ENCODE data around the gene RANBP6.

DNA sequence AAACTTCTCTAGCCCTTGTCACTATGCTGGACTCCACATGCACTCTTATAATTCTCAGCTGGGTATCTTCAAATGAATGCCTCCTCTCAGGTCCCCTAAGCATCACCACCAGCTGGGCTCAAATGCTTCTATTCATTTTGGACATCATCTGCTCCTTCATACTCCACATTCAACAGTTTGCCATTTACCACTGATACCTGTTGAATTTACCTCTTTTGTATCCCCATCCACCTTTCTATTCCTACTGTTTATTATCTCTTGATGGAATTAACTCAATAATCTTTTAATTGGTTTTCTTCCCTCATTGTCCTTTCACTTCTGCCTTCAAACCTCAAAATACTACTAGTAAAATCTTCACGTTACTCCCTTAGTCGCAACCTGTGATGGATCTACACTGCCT, 14.5 kb downstream of the RANBP6 start:
- no peak for TF ChIP-seq EZH2 (IDR thresholded peaks at IDR 0.05; ENCODE audit: borderline replicate concordance, low read depth, low read length, poor library complexity, severe bottlenecking)
- TF ChIP-seq, protein P1, sequence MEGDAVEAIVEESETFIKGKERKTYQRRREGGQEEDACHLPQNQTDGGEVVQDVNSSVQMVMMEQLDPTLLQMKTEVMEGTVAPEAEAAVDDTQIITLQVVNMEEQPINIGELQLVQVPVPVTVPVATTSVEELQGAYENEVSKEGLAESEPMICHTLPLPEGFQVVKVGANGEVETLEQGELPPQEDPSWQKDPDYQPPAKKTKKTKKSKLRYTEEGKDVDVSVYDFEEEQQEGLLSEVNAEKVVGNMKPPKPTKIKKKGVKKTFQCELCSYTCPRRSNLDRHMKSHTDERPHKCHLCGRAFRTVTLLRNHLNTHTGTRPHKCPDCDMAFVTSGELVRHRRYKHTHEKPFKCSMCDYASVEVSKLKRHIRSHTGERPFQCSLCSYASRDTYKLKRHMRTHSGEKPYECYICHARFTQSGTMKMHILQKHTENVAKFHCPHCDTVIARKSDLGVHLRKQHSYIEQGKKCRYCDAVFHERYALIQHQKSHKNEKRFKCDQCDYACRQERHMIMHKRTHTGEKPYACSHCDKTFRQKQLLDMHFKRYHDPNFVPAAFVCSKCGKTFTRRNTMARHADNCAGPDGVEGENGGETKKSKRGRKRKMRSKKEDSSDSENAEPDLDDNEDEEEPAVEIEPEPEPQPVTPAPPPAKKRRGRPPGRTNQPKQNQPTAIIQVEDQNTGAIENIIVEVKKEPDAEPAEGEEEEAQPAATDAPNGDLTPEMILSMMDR (conservative IDR thresholded peaks at IDR 0.05; ENCODE audit: low read depth, low read length), result no peak
